Keratinocyte (primary cell): ENCODE data around the gene NARS2.

Source experiments
- CTCF ChIP-seq, 3 experiments: IDR thresholded peaks in 1 of 3; conservative IDR thresholded peaks in 1 of 3; optimal IDR thresholded peaks in 1 of 3; 2 replicates in 2 of 3; 3 replicates in 1 of 3; pipeline versions ENCODE3 to v1.5.1; 2011; ENCODE audit warnings: low read length in 3 of 3, mild to moderate bottlenecking in 3 of 3, moderate library complexity in 2 of 3, control low read depth in 1 of 3, inconsistent platforms in 1 of 3; ENCODE audit not compliant: insufficient read depth in 2 of 3; ENCODE audit errors: extremely low read depth in 1 of 3
- EZH2 ChIP-seq: IDR thresholded peaks from one replicate; pipeline ENCODE4 v1.6.1; 2012; ENCODE audit warnings: inconsistent platforms, mild to moderate bottlenecking, low read length, moderate library complexity

GRCh38 chr11:78450866-78451265 is 123.8 kb downstream of the NARS2 start:
- TF ChIP-seq CTCF (optimal IDR thresholded peaks at IDR 0.05 in 1 of 3, IDR thresholded peaks at IDR 0.05 in 1 of 3, conservative IDR thresholded peaks at IDR 0.05 in 1 of 3; ENCODE audit: extremely low read depth in 1 of 3, insufficient read depth in 2 of 3, low read length in 3 of 3) (no peak), EZH2 (no peak)
